Measurements from ENCODE around the gene ZNF407. TPM values are rescaled to one million over a fixed set of nuclear protein-coding genes. Genes with fewer than 3 reads are reported as not detected.

ZNF407 gene
- total RNA-seq, 1 experiment from 2014 or later, result 5.3 TPM

GRCh38 chr18:74679006-74679678 lies 81.5 kb downstream of the ZNF407 start:
- no peak for DNase-seq (ENCODE audit: low read depth)

GRCh38 chr18:74679679-74680076 lies 82.0 kb downstream of the ZNF407 start:
- DNase-seq (ENCODE audit: low read depth), result no peak

GRCh38 chr18:74682141-74682990 lies 84.7 kb downstream of the ZNF407 start:
- DNase-seq (ENCODE audit: low read depth), result no peak

- DNase-seq (ENCODE audit: low read depth), result no peak
Measured at GRCh38 chr18:74682991-74683297, 85.3 kb downstream of the ZNF407 start.

- DNase-seq (ENCODE audit: low read depth), result no peak
Measured at GRCh38 chr18:74683573-74683972, 85.9 kb downstream of the ZNF407 start.

GRCh38 chr18:74689251-74689650 lies 91.6 kb downstream of the ZNF407 start:
- peak; percentile 11 for DNase-seq (ENCODE audit: low read depth)

- DNase-seq (ENCODE audit: low read depth), result no peak
Measured at GRCh38 chr18:74692367-74693013, 94.8 kb downstream of the ZNF407 start.

GRCh38 chr18:74694436-74694835 lies 96.8 kb downstream of the ZNF407 start:
- no peak for DNase-seq (ENCODE audit: low read depth)

- DNase-seq (ENCODE audit: low read depth), result no peak
Measured at GRCh38 chr18:74695170-74695569, 97.5 kb downstream of the ZNF407 start.

- DNase-seq (ENCODE audit: low read depth), result no peak
Measured at GRCh38 chr18:74698881-74699280, 101.2 kb downstream of the ZNF407 start.

- DNase-seq (ENCODE audit: low read depth), result no peak
Measured at GRCh38 chr18:74699455-74699854, 101.8 kb downstream of the ZNF407 start.

GRCh38 chr18:74702950-74703349 lies 105.3 kb downstream of the ZNF407 start:
- no peak for DNase-seq (ENCODE audit: low read depth)

GRCh38 chr18:74708169-74708568 lies 110.5 kb downstream of the ZNF407 start:
- DNase-seq (ENCODE audit: low read depth), result no peak

- no peak for DNase-seq (ENCODE audit: low read depth)
Measured at GRCh38 chr18:74709452-74709851, 111.8 kb downstream of the ZNF407 start.

- no peak for DNase-seq (ENCODE audit: low read depth)
Measured at GRCh38 chr18:74714120-74714519, 116.5 kb downstream of the ZNF407 start.

GRCh38 chr18:74714791-74715190 lies 117.1 kb downstream of the ZNF407 start:
- DNase-seq (ENCODE audit: low read depth), result no peak

- DNase-seq (ENCODE audit: low read depth), result no peak
Measured at GRCh38 chr18:74715306-74715705, 117.6 kb downstream of the ZNF407 start.

- DNase-seq (ENCODE audit: low read depth), result no peak
Measured at GRCh38 chr18:74715865-74716712, 118.4 kb downstream of the ZNF407 start.

GRCh38 chr18:74718312-74718711 lies 120.6 kb downstream of the ZNF407 start:
- no peak for DNase-seq (ENCODE audit: low read depth)

GRCh38 chr18:74722237-74722636 lies 124.6 kb downstream of the ZNF407 start:
- DNase-seq (ENCODE audit: low read depth), result peak; percentile 7

GRCh38 chr18:74724186-74724585 lies 126.5 kb downstream of the ZNF407 start:
- DNase-seq (ENCODE audit: low read depth), result no peak

- DNase-seq (ENCODE audit: low read depth), result no peak
Measured at GRCh38 chr18:74725690-74726089, 128.0 kb downstream of the ZNF407 start.
